Immature natural killer cell (primary cell): Measurements from ENCODE around the gene RABGAP1L. TPM values are rescaled to one million over a fixed set of nuclear protein-coding genes. Genes with fewer than 3 reads are reported as not detected.
"Not testable (repeated sequence)": the region's sequence is repeated elsewhere in the genome, so short reads cannot be mapped to it uniquely, and the experiment has no call there.

ENCODE experiments used
- DNase-seq, 3 donors: peaks; one replicate each; pipeline ENCODE4 v3.0.0; 2022; ENCODE audit warnings: mixed read lengths in 1 of 3
- H3K27ac Mint-ChIP-seq, 6 donors: one replicate each; pipeline ENCODE4 v1.8.0; 2020; ENCODE audit warnings: mixed read lengths in 6 of 6, mild to moderate bottlenecking in 5 of 6, inconsistent platforms in 4 of 6, moderate library complexity in 3 of 6
- H3K27me3 Mint-ChIP-seq, 3 donors: one replicate each; pipeline ENCODE4 v1.8.0; 2020 to 2021; ENCODE audit warnings: low read depth in 3 of 3, mild to moderate bottlenecking in 3 of 3, mixed read lengths in 3 of 3, moderate library complexity in 3 of 3, inconsistent platforms in 1 of 3
- H3K36me3 Mint-ChIP-seq, 3 donors: one replicate each; pipeline ENCODE4 v1.8.0; 2020; ENCODE audit warnings: mixed read lengths in 3 of 3, inconsistent platforms in 2 of 3, mild to moderate bottlenecking in 2 of 3
- H3K4me1 Mint-ChIP-seq, 2 donors: one replicate each; pipeline ENCODE4 v1.8.0; 2020; ENCODE audit warnings: inconsistent platforms in 2 of 2, mild to moderate bottlenecking in 2 of 2, mixed read lengths in 2 of 2, moderate library complexity in 1 of 2
- H3K4me3 Mint-ChIP-seq, 5 donors: one replicate each; pipeline ENCODE4 v1.8.0; 2020; ENCODE audit warnings: mild to moderate bottlenecking in 5 of 5, mixed read lengths in 5 of 5, inconsistent platforms in 3 of 5, moderate library complexity in 3 of 5
- H3K9me3 Mint-ChIP-seq, 6 donors: one replicate each; pipeline ENCODE4 v1.8.0; 2020; ENCODE audit warnings: mild to moderate bottlenecking in 6 of 6, mixed read lengths in 6 of 6, inconsistent platforms in 4 of 6, moderate library complexity in 3 of 6
- polyA plus RNA-seq, 3 donors: library from polyadenylated mRNA; unstranded; fragments of 300-500 nt; fragmentation: Illumina TruSeq; gene quantifications; one replicate each; pipeline ENCODE4 v1.2.3, GENCODE V29; 2021

The RABGAP1L gene
- polyA plus RNA-seq, 3 donors from 2014 or later = 80.2 to 114 (median 86.8) TPM

DNA sequence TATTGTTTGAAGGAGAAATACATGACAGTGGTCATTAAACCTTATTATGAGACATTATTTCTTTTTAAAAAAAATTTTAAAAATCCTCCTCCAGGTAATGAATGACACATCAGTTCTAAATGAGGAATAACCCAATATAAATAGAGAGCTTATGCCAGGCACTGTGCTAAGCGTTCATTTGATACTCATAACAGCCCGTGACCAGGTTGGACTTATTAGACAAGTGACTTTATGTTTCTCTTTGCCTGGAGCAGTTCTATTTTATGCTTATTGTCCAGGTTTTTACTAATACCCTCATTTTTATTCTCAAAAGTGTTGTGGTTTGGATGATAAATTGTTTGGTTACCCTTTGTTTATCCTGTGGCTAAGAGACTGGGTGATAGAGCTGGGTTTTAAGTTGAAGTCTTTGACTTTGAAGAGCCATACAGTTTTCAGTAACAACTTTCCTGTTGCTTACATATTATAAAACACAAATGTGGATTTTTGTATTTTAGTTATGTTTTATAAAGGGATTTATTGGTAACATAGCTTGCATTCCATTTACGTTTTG lies 84.2 kb downstream of the RABGAP1L start:
- peaks cover 8 to 31% of the 10 kb centered on the region in 2 donors for H3K4me1 Mint-ChIP-seq
- no peak for DNase-seq
- no peaks in the 10 kb centered on the region for H3K9me3 Mint-ChIP-seq
- no peaks in the 10 kb centered on the region for H3K27me3 Mint-ChIP-seq
- peaks cover 18 to 31% (median 20%) of the 10 kb centered on the region in 3 donors for H3K36me3 Mint-ChIP-seq
- H3K27ac Mint-ChIP-seq = peak overlapping the region in 1 of 6 donors; percentile 59
- H3K4me3 Mint-ChIP-seq = no peak overlapping the region

DNA sequence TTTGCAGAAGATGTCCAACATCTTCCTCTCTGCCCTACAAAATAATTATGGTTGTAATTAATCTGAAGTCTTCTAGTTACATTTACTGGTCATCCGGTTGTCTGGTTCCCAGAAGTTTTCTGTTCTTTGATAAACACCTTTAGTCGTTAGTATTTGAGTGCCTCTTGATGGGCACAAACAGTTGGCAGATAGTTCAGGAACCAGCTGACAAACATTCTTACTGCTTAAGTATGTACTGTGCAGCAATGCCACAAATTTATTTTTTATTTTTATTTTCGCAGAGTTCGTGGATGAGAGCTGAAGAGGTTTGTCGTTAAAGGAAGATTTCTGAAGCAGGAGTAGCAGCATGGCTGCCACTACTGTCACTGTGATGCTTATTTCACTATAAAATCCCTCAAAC lies 84.7 kb downstream of the RABGAP1L start:
- H3K36me3 Mint-ChIP-seq = peaks cover 17 to 31% (median 20%) of the 10 kb centered on the region in 3 donors
- H3K9me3 Mint-ChIP-seq = no peaks in the 10 kb centered on the region
- H3K27me3 Mint-ChIP-seq = no peaks in the 10 kb centered on the region
- H3K27ac Mint-ChIP-seq = peak overlapping the region in 1 of 6 donors; percentile 59
- DNase-seq = no peak
- H3K4me1 Mint-ChIP-seq = peaks cover 8 to 29% of the 10 kb centered on the region in 2 donors
- no peak overlapping the region for H3K4me3 Mint-ChIP-seq

DNA sequence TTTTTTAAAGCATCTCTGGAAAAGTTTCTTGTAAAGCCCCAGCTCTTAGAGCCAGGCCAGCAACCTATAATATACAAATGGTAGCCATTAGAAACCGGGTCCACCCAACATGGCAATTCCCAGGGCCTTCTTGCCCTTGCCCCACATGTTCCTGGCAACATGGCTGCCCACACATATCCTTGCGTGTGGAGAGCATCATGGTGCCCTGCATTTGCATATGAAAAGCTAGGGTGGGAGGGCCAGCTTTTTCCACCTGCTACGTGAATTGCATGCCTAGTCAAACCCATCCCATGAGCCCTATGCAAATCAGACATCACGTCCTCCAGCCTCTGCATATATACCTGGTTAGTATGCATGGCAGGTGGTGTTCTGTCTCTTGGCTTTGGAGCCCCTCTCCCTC lies 88.2 kb downstream of the RABGAP1L start:
- Mint-ChIP-seq H3K4me1 (peaks cover 5 to 17% of the 10 kb centered on the region in 2 donors), H3K9me3 (no peaks in the 10 kb centered on the region), H3K27me3 (no peaks in the 10 kb centered on the region), H3K27ac (no peak overlapping the region), H3K36me3 (peaks cover 10 to 30% (median 11%) of the 10 kb centered on the region in 3 donors), H3K4me3 (no peak overlapping the region)
- no peak for DNase-seq

DNA sequence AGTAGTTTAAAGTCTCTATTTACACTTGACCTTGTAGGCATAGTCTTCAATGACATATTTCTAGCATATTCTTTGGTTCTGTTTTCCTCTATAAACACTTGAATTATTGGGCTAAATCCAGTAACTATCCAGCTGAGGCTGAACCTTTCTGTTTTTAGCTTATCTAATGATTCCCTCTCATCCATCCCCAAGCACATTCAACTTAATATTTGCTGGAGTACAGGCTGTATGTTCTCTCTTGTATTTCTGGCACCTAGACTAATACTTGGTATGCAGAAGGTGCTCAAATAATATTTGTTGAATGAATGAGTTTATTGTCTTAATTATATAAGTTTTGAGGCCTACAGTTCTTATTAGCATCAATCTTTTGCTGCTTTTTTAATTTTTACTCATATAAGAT lies 88.7 kb downstream of the RABGAP1L start:
- Mint-ChIP-seq H3K27me3 (no peaks in the 10 kb centered on the region), H3K4me3 (no peak overlapping the region), H3K9me3 (no peaks in the 10 kb centered on the region), H3K36me3 (peaks cover 10 to 29% (median 10%) of the 10 kb centered on the region in 3 donors), H3K27ac (peak overlapping the region in 1 of 6 donors; percentile 47), H3K4me1 (peaks cover under 1 to 12% of the 10 kb centered on the region in 2 donors)
- DNase-seq = no peak

DNA sequence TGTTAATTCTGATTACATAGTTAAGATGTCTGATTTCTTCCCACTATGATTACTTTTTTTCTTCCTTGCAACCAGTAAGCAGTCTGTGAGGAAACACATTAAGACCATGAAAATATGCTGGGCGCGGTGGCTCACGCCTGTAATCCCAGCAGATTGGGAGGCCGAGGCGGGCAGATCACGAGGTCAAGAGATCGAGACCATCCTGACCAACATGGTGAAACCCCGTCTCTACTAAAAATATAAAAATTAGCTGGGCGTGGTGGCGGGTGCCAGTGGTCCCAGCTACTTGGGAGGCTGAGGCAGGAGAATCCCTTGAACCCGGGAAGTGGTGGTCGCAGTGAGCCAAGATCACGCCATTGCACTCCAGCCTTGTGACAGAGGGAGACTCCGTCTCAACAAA lies 97.1 kb downstream of the RABGAP1L start:
- not testable (repeated sequence) for DNase-seq, H3K27me3 Mint-ChIP-seq, H3K4me3 Mint-ChIP-seq, H3K9me3 Mint-ChIP-seq, H3K27ac Mint-ChIP-seq, H3K4me1 Mint-ChIP-seq
- H3K36me3 Mint-ChIP-seq = peaks cover 13 to 30% (median 25%) of the 10 kb centered on the region in 3 donors

DNA sequence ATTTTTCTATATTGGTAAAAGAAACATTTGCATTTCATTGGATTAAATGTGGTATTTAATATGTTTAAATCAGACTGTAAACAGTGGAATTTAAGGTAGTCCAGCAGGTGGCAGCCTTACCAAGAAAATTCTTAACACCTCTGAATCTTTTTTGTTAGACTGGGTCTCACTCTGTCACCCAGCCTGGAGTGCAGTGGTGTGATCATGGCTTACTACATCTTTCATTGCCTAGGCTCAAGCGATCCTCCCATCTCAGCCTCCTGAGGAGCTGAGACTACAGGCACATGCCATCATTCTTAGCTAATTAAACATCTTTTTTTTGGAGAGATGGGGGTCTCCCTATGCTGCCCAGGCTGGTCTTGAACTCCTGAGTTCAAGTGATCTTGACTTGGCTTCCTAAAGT lies 98.8 kb downstream of the RABGAP1L start:
- Mint-ChIP-seq H3K4me3 (no peak overlapping the region), H3K36me3 (peaks cover 13 to 22% (median 21%) of the 10 kb centered on the region in 3 donors), H3K9me3 (no peaks in the 10 kb centered on the region), H3K27ac (no peak overlapping the region), H3K4me1 (no peaks in the 10 kb centered on the region), H3K27me3 (peaks cover 0 to 3% (median 0%) of the 10 kb centered on the region in 3 donors)
- DNase-seq = peak; percentile 19 to 41 (median 38)

DNA sequence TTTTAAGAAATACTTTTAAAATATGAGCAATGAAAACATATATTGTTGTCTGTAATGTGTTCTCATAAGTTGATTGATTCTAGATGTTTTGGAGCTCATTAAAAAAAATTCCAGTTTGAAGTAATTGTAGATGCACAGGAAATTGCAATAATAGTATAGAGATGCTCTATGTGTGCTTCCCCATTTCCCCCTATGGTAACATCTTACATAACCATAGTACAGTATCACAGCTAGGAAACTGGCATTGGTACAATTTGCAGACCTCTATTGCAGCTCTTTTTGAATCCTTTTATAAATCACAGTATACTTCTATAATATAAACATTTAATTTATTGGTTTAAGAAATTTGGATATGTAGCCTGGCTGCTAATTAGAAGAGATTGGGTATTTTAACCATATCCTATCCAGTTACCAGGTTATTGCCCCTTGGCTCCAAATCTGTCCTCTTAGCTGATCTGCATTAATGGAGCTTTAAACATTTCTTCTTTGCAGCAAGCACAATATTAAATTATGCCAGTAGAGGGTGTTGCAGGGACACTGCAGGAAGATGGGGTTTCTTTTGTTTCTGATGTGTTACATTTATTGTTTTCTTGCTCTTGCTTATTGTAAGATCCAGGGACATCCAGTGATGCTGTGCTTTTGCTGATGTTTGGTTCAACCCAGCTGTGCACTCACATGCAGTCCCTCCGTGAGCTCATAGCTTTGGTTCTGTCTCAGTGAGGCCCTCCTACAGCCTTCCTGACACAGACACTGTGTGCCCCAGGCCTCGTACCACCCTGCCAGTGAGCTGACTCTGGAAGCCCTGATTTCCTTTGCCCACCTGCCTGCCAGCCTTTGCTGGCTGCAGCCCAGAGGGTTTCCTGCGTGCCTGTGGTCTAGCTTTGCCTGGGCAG lies 103.3 kb downstream of the RABGAP1L start:
- no peaks in the 10 kb centered on the region for H3K9me3 Mint-ChIP-seq
- H3K27ac Mint-ChIP-seq = no peak overlapping the region
- peaks cover 0 to 16% of the 10 kb centered on the region in 2 donors for H3K4me1 Mint-ChIP-seq
- H3K36me3 Mint-ChIP-seq = no peaks in the 10 kb centered on the region
- H3K27me3 Mint-ChIP-seq = peaks cover 0 to 3% (median 0%) of the 10 kb centered on the region in 3 donors
- peak; percentile 14 to 32 (median 26) for DNase-seq
- no peak overlapping the region for H3K4me3 Mint-ChIP-seq

DNA sequence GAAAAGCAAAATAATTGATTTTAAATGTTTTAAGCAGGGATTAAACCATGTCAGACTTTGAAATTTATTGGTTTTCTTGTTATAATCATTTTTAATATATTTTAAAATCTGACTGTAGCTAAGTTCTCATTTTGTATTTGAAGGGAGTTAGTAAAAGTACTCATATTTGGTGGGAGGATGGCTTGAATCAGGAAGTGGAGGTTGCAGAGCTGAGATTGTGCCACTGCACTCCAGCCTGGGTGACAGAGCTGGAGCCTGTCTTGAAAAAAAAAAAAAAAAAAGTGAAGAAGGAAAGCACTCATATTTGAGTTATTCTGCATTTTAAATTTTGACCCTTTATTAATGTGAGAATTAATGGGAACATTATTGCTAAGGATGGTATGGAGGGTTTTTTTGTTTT lies 106.0 kb downstream of the RABGAP1L start:
- H3K4me1 Mint-ChIP-seq = peaks cover 0 to 16% of the 10 kb centered on the region in 2 donors
- H3K9me3 Mint-ChIP-seq = no peaks in the 10 kb centered on the region
- no peak overlapping the region for H3K4me3 Mint-ChIP-seq
- no peak for DNase-seq
- H3K36me3 Mint-ChIP-seq = peaks cover 0 to 5% (median 0%) of the 10 kb centered on the region in 3 donors
- H3K27me3 Mint-ChIP-seq = peaks cover 0 to 3% (median 0%) of the 10 kb centered on the region in 3 donors
- H3K27ac Mint-ChIP-seq = no peak overlapping the region

DNA sequence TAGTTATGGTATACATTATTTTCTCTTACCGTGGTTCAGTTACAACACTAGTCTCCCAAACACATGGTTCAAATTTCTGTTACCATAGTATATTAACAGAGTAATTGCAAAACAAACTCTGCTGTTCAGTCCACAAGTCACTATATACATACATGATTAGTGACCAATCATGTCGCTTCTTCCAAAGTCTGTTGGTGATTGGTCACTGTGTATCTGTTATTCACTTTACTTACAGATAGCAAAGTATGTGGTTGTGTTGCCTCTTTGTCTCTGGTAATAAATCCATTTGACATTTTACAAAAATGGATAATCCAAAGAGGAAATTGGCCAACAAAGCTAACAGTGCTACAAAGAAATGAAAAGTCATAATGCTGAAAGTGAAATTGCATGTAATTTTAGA lies 107.2 kb downstream of the RABGAP1L start:
- no peak for DNase-seq
- peaks cover 0 to 5% (median 0%) of the 10 kb centered on the region in 3 donors for H3K36me3 Mint-ChIP-seq
- H3K4me3 Mint-ChIP-seq = no peak overlapping the region
- no peak overlapping the region for H3K27ac Mint-ChIP-seq
- H3K9me3 Mint-ChIP-seq = no peaks in the 10 kb centered on the region
- peaks cover 0 to 3% (median 0%) of the 10 kb centered on the region in 3 donors for H3K27me3 Mint-ChIP-seq
- peaks cover 0 to 16% of the 10 kb centered on the region in 2 donors for H3K4me1 Mint-ChIP-seq

DNA sequence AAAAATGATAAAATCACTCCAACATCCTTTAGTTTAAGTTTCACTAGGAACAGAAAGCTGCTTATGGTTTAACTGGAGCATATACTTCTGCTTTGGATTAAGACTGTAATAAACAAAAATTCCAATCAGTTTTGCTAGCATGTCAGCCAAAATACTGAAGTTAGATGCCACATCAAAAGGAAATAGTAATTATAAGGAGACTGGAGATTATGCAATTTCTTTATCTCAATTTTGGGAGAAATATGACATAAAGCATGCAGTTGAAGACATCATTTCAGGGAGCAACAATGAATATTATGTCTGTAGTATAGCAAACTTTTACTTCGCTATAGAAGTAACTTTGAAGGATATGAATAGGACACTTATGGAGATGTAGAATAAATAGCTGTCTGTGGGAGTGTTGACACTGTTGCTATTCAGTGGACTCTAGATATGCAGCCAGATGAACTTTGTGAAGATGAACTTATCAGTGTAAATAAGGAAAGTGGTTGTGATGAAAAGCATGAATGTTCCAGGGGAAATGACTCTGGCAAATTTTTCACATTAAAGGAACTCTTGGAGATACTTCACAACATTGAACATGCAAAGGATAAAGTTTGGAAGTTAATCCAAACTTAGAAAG lies 107.8 kb downstream of the RABGAP1L start:
- Mint-ChIP-seq H3K9me3 (no peaks in the 10 kb centered on the region), H3K36me3 (peaks cover 0 to 5% (median 0%) of the 10 kb centered on the region in 3 donors), H3K4me3 (no peak overlapping the region), H3K27me3 (no peaks in the 10 kb centered on the region), H3K27ac (no peak overlapping the region), H3K4me1 (peaks cover 0 to 16% of the 10 kb centered on the region in 2 donors)
- no peak for DNase-seq

DNA sequence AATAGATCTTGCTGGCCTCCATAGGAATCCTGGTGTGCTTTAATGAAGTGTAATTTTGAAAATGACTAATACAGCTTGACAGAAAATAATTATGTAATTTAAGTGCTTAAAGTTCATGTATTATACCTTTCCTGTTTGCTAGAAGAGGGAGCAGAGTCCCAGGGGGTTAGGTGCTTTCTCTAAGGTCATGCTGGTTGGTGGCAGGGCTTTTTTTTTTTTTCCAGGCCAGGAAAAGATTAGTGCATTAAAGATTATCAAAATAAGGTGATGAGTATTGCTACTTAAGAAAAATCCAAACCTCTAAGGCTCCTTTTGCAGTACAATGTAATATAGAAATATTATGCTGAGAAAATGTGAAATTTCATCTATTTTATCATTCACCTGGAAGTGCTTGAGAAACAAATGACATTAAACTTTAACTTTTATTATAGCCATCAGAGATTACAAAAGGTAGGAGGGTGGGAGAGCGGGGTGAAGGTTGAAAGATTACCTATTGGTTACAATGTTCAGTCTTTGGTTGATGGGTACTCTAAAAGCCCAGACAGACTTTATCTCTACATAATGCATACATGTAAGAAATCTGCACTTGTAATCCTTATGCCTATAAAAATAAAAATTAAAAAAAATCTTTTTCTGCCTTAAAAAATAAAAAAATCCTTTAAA lies 110.8 kb downstream of the RABGAP1L start:
- Mint-ChIP-seq H3K4me3 (no peak overlapping the region), H3K27ac (no peak overlapping the region), H3K27me3 (no peaks in the 10 kb centered on the region), H3K4me1 (peaks cover 0 to 21% of the 10 kb centered on the region in 2 donors), H3K36me3 (peaks cover 0 to 12% (median 0%) of the 10 kb centered on the region in 3 donors), H3K9me3 (no peaks in the 10 kb centered on the region)
- DNase-seq = no peak

DNA sequence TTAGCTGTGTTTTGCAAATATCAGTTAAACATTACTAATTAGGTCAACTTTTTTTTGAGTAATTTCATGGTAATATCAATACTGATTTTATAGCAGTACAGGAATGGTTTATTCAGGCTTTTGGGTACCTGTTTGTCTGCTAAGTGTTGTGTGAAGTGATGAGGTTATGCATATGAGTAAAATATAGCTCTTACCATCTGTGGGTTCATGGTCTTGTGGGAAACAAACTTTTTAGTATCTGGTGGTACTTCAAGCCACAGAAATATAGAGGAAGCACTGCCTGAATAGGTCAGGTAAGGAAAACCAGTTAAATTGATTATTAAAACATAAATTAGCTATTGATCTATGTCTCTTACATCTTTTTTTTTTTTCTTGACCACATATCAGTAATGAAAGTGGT lies 113.9 kb downstream of the RABGAP1L start:
- no peak for DNase-seq
- peaks cover 0 to 5% of the 10 kb centered on the region in 2 donors for H3K4me1 Mint-ChIP-seq
- no peaks in the 10 kb centered on the region for H3K9me3 Mint-ChIP-seq
- H3K4me3 Mint-ChIP-seq = no peak overlapping the region
- H3K27me3 Mint-ChIP-seq = no peaks in the 10 kb centered on the region
- no peak overlapping the region for H3K27ac Mint-ChIP-seq
- H3K36me3 Mint-ChIP-seq = peaks cover 0 to 15% (median 0%) of the 10 kb centered on the region in 3 donors

DNA sequence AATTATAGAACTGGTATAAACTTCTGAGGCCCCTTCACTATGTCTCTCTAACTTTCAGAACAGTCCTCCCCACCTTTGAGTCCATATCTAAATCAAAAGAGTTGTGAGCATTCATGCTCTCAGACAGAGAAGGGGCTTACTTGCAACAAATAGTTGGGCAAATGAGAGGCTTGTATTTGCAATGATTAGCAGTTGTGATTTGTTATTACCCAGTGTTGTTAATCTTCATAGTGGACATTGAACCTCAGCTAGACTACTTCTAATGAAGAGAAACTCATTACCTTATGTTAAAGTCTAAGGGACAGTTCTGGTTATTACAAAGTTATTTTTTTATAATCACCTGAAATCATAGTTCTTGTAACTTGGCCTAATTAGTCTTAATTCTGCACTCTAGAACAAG lies 114.5 kb downstream of the RABGAP1L start:
- Mint-ChIP-seq H3K27me3 (no peaks in the 10 kb centered on the region), H3K4me1 (peaks cover 0 to 5% of the 10 kb centered on the region in 2 donors), H3K4me3 (no peak overlapping the region), H3K27ac (no peak overlapping the region), H3K36me3 (peaks cover 0 to 20% (median 0%) of the 10 kb centered on the region in 3 donors), H3K9me3 (no peaks in the 10 kb centered on the region)
- DNase-seq = no peak
